RPMI8226 (cell line): ENCODE results near the gene NWD2.
"Not testable (repeated sequence)": the region's sequence is repeated elsewhere in the genome, so short reads cannot be mapped to it uniquely, and the experiment has no call there.

Experiments
- DNase-seq: peaks from one replicate; pipeline ENCODE4 v3.0.0-alpha.2; 2015

The NWD2 gene

DNA sequence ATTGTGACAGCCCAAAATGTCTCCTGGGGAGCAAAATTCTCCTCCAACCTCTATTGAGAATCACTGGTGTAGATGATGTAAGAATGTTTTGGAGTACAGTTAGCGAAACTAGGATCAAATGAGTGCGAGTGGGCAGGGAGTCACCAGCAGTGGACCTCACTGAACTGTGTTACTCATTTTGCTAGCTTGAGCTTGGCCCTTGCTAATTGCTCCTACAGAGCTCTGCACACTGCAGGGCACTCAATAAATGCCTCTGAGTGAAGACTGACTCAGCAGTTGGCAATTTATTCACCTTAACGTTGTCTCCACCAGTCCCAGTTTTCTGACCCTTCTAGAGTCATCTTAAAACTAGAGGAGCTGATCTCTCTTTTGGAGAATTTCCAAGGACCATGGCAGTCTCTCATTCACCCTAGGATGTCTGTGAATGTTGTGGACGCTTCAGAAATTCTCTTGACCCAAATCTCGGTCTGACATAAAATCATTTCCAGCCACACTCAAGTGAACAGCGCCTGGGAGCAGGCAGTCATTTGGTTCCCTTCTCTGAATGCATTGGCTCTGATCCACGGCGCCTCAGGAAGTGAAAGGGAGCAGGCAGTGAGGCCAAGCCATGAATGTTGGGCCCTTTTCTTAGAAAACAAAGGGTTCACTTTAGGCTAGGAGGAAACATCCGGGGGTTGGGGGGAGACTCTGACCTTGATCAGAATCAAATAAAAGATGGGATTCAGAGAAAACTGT lies 148.1 kb downstream of the NWD2 start:
- peak; percentile 10 for DNase-seq

- DNase-seq: no peak
Measured at GRCh38 chr4:37393321-37393720, 148.8 kb downstream of the NWD2 start.

- DNase-seq: no peak
Measured at GRCh38 chr4:37393889-37394288, 149.3 kb downstream of the NWD2 start.

DNA sequence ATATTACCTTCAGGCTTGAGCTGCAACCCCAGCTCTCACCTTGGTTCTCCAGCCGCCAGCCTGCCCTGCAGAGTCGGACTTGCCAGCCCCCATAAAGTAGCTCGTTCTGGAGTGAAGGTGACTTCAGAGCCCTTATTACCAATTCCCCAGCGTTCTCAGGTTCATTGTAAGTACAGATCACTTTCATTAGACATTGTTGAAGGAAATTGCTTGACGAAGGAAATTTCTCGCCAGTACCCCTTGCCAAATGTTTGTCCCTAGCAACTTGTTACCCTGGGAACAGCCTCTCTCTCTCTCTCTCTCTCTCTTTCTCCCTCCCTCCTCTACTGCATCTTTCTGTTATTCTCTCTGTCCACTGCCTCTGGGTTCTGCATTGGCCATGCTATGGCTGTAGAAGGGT lies 153.0 kb downstream of the NWD2 start:
- no peak for DNase-seq

DNA sequence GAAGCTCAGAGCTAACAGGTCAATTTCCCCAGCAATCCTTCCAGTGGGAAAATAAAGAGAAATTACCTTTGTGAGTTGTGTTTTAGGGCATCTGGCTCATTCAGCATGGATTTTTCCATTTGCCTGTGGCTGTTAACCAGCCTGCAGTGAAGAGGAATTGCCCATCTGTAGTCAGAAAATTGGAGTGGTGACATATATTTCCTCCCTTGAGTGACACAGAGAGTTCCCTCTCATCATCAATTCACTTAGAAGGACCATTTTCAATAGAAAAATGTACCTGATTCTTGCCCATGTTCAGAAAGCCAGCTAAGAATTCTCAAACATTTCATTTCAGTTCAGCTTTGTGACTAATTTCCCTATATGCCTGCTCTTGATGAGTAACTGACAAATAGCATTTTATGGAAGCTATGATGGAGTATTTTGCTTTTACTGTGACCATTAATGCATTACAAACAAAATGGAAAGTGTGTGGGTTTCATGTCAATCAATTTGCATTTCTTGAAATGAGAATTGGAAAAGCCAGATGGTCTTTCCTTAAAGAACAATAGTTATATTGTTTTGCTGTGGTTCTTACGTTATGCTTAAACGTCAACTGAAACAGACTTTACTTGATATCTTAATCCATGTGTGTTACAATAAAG lies 155.8 kb downstream of the NWD2 start:
- DNase-seq: no peak

DNA sequence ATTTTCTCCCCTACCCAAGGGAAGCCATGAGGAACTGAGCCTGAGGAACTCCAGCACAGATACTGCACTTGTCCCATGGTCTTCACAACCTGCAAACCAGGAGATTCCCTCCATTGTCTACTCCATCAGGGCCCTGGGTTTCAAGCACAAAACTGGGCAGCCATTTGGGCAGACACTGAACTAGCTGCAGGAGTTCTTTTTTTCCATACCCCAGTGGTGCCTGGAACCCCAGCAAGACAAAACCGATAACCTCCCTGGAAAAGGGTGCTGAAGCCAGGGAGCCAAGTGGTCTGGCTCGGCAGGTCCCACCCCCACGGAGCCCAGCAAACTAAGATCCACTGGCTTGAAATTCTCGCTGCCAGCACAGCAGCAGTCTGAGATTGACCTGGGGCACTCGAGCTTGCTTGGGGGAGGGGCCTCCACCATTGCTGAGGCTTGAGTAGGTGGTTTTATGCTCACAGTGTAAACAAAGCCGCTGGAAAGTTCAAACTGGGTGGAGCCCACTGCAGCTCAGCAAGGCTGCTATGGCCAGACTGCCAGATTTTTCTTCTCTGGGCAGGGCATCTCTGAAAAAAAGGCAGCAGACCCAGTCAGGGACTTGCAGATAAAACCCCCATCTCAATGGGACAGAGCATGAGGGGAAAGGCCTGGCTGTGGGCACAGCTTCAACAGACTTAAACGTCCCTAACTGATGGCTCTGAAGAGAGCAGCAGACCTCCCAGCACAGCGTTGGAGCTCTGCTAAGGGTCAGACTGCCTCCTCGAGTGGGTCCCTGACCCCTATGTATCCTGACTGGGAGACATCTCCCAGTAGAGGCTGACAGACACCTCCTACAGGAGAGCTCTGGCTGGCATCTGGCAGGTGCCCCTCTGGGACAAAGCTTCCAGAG lies 163.6 kb downstream of the NWD2 start:
- DNase-seq: not testable (repeated sequence)

DNA sequence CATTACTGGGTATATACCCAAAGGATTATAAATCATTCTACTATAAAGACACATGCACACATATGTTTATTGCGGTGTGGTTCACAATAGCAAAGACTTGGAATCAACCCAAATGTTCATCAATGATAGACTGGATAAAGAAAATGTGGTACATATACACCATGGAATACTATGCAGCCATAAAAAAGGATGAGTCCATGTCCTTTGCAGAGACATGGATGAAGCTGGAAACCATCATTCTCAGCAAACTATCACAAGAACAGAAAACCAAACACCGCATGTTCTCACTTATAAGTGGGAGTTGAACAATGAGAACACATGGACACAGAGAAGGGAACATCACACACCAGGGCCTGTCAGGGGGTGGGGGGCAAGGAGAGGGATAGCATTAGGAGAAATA lies 169.1 kb downstream of the NWD2 start:
- DNase-seq: not testable (repeated sequence)

- no peak for DNase-seq
Measured at GRCh38 chr4:37415845-37416369, 171.4 kb downstream of the NWD2 start.

- DNase-seq: no peak
Measured at GRCh38 chr4:37421614-37422013, 177.1 kb downstream of the NWD2 start.

- no peak for DNase-seq
Measured at GRCh38 chr4:37422102-37422501, 177.6 kb downstream of the NWD2 start.

DNA sequence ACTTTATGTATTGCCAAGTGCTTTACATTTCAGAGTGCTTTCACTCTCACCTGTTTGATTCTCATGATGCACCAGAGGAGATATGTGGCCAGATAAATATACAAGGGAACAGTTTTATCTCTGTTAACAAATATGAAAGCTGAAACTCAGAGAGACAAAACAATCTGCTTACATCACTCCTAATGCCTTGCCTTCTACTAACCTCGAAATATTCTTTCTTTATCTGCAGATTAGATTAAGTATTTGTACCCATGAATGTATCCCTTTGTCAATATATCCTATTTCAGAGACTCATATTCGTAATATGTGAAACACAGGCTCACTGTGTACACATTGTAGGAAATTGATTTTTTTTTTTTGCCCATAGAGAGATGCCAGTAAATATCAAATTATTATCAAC lies 178.1 kb downstream of the NWD2 start:
- DNase-seq: no peak

DNA sequence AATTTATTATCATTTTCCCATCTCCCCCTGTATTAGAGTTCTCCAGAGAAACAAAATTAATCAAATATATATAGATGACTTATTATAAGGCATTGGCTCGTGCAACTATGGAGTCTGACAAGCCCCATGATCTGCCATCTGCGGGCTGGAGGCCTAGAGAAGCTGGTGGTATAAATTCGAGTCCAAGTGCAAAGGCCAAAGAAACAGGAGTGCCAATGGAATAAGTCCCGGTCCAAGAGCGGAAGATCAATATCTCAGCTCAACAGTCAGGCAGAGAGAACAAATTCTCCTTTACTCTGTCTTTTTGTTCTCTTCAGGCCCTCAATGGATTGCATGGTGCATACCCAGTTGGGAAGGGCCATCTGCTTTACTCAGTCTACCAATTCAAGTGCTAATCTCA lies 178.8 kb downstream of the NWD2 start:
- no peak for DNase-seq

DNA sequence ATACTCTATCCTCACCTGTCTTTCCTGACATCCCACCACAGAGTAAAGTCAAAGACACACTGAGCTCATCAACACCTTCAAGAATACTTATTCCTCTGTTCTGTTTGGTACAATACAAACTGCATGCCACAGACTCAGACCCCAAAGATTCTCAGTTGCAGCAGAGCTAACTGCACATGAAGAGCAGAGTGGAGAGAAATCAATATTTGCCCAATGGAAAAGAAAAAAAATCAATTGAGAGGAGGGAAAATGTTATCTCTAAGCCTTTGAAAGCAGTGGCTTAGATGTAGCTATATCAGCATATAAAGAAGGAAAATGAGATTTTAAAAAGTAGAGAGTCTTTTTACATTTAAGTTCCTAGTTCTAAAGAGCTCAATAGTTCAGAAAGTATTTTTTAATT lies 180.2 kb downstream of the NWD2 start:
- DNase-seq: no peak

GRCh38 chr4:37425857-37426256 lies 181.3 kb downstream of the NWD2 start:
- no peak for DNase-seq

GRCh38 chr4:37427193-37427592 lies 182.7 kb downstream of the NWD2 start:
- no peak for DNase-seq

DNA sequence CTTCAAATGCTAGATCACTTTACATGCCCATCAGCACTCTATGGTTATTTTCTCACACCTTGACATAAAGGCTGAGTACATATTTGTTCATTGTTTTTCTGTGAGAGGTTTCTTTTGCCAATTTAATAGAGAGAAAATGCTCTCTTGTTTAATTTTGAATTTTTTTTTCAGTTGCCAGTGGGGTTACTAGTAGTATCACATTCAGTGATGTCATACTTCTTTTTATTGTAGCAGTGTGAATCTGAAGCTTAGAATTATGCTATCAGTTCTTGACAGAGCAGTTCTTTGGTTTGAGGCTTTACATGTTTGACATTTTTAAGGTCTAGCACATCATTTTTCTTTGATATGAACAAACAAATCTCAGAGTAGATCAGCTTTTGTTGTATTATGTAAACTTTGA lies 185.4 kb downstream of the NWD2 start:
- DNase-seq: no peak

GRCh38 chr4:37430718-37431416 lies 186.3 kb downstream of the NWD2 start:
- DNase-seq: no peak

- DNase-seq: no peak
Measured at GRCh38 chr4:37431417-37431743, 186.8 kb downstream of the NWD2 start.

GRCh38 chr4:37434469-37434868 lies 189.9 kb downstream of the NWD2 start:
- no peak for DNase-seq

DNA sequence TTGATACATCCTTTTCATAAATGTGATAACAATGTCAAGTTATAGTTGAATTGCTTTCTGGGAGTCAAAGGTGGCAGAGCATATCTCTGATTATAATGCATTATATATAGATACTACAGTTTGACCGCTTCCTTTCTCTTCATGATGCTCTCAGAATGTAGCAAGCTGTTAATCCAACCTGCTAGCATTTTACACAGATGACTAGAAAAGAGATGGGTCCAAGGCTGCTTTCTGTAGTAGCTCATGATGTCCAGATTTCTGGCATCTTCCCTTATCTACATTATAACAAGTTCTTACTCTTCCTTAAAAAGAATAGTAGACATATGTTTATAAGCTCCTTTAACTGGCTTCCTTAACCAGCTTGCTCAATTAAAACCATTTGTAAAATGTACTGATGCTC lies 192.0 kb downstream of the NWD2 start:
- DNase-seq: no peak

- DNase-seq: no peak
Measured at GRCh38 chr4:37437163-37437562, 192.6 kb downstream of the NWD2 start.

- DNase-seq: no peak
Measured at GRCh38 chr4:37438564-37439279, 194.2 kb downstream of the NWD2 start.
